ENCODE results near the gene EWSR1.
"Not testable (repeated sequence)": the region's sequence is repeated elsewhere in the genome, so short reads cannot be mapped to it uniquely, and the experiment has no call there.

Gene EWSR1, protein sequence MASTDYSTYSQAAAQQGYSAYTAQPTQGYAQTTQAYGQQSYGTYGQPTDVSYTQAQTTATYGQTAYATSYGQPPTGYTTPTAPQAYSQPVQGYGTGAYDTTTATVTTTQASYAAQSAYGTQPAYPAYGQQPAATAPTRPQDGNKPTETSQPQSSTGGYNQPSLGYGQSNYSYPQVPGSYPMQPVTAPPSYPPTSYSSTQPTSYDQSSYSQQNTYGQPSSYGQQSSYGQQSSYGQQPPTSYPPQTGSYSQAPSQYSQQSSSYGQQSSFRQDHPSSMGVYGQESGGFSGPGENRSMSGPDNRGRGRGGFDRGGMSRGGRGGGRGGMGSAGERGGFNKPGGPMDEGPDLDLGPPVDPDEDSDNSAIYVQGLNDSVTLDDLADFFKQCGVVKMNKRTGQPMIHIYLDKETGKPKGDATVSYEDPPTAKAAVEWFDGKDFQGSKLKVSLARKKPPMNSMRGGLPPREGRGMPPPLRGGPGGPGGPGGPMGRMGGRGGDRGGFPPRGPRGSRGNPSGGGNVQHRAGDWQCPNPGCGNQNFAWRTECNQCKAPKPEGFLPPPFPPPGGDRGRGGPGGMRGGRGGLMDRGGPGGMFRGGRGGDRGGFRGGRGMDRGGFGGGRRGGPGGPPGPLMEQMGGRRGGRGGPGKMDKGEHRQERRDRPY

DNA sequence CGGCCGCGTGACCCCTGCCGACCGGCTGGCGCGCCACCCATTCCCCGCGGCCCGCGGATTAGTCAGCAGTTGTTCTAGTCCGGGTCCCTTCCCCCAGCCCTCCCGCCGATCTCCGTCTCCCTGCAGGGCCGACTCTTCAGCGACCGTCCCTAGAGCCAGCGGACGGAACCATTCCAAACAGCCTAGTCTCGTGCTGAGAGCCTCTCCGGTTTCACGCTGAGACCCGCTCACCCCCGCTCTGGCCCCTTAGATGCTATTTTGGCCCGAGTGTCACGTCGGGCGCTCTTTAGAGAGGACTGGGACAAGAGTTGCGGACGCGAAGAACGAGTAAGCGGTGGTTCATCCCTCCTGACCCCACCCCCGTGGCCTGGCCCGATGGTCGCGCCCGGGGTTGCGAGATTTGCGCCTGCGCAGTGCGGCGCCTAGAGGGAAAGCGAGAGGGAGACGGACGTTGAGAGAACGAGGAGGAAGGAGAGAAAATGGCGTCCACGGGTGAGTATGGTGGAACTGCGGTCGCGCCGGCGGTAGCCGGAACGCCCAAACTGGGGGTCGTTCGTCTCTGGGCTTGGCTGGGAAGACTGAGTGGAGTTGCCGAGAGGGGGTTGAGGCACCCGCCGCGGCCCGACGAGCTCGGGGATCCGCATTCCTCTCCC lies at the start of gene EWSR1, which contains the start of gene RHBDD3:
Gene EWSR1, plus strand, starts transcription at position 411 of the 653 bp plus-strand sequence. Its CDS starts 69 bp downstream, at position 480.
Gene RHBDD3, minus strand, starts transcription at position 124 of the 653 bp plus-strand sequence. CDS start 2,355 bp downstream, outside the sequence.
- in situ Hi-C loops (cut with HindIII; ENCODE audit: low sequenced_read_pairs): no loop called here
- peak within 1 kb of the TSS; percentile 89 for H3K4me3 ChIP-seq (ENCODE audit: low read depth, low read length)
- TF ChIP-seq, protein P1, sequence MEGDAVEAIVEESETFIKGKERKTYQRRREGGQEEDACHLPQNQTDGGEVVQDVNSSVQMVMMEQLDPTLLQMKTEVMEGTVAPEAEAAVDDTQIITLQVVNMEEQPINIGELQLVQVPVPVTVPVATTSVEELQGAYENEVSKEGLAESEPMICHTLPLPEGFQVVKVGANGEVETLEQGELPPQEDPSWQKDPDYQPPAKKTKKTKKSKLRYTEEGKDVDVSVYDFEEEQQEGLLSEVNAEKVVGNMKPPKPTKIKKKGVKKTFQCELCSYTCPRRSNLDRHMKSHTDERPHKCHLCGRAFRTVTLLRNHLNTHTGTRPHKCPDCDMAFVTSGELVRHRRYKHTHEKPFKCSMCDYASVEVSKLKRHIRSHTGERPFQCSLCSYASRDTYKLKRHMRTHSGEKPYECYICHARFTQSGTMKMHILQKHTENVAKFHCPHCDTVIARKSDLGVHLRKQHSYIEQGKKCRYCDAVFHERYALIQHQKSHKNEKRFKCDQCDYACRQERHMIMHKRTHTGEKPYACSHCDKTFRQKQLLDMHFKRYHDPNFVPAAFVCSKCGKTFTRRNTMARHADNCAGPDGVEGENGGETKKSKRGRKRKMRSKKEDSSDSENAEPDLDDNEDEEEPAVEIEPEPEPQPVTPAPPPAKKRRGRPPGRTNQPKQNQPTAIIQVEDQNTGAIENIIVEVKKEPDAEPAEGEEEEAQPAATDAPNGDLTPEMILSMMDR (IDR thresholded peaks at IDR 0.05; ENCODE audit: low read depth, low read length, missing control alignments): no peak
- peak; percentile 90 for DNase-seq (ENCODE audit: low read depth)

DNA sequence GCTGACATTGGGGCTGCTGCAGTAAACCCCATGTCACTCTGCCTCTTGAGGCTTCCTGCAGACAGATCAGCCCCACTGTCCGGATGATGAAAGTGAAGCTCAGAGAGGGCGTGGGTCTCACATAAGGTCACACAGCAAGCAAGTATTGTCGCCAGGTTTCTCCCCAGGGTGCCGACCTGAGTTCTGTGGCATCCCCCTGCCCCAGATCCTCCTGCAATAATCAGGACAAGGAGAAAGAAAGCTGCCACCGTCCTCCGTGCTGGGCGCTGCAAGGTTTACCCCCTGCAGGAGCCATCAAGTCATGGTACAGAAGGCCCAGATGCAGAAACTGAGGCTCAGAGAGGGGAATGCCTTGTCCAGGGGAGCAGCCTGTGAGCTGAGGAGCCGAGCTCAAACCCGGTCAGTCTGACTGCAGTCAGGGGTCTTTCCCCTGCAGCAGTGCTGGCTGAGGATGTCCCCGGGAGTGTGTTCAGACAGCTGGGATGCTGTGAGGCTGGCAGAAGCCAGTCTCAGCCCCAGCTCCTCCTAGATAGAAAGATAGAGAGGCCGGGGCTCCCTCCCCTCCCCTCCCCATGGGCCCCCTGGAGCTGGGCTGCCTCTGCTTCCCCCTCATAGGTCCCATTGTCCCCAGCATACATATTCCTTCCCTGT lies 49.2 kb upstream of the EWSR1 start:
- no peak for DNase-seq (ENCODE audit: low read depth)
- no peak overlapping the region for H3K4me3 ChIP-seq (ENCODE audit: low read depth, low read length)
- TF ChIP-seq, protein P1 (IDR thresholded peaks at IDR 0.05; ENCODE audit: low read depth, low read length, missing control alignments): no peak
- in situ Hi-C loops (cut with HindIII; ENCODE audit: low sequenced_read_pairs): no loop called here

DNA sequence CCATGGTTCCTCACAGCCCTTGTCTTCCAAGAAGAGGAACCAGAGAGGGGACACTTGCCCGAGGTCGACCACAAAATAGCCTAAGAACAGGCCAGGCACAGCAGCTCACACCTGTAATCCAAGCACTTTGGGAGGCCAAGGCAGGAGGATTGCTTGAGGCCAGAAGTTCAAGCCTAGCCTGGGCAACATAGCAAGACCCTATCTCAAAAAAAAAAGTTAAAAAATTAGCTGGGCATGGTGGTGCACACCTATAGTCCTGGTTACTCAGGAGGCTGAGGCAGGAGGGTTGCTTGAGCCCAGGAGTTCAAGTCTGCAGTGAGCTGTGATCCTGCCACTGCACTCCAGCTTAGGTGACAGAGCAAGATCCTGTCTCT lies 48.7 kb upstream of the EWSR1 start:
- DNase-seq (ENCODE audit: low read depth); H3K4me3 ChIP-seq (ENCODE audit: low read depth, low read length); in situ Hi-C loops (cut with HindIII; ENCODE audit: low sequenced_read_pairs): not testable (repeated sequence)

DNA sequence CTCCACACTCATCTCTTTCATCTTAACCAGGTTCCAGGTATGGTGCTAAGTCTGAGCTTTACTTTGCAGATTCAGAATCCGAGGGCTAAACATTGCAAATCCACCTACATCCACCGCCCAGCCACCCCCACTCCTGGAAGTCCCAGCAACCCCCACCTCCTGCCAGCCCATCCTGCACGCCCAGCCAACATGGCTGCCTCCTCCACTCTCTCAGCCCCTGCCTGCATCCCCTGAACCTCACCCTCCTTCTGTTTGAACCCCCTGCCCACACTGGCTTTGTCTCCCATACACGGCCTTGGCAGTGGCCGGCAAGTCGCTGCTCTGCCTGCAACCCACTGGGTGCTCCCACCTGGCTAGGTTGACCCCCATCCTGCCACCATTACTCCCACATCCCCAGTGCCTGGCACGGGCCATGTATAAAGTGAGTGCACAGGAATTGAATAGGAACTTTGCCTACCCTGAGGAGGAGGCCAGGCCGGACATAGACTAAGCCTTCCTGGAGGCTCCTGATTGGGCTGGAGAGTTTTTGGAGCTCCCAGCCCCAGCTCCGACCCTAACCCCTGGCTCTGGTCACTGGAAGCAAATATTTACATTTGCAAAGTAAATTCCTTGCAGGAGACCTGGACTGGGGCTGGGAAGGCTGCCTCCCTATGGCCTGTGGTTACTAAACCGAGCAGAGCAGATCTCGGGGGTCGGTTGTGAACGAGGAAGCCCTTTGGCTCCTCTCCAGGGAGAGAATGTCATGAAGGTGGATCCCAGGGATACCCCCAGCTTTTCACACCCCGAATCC lies 48.0 kb upstream of the EWSR1 start:
- in situ Hi-C loops (cut with HindIII; ENCODE audit: low sequenced_read_pairs): no loop called here
- TF ChIP-seq, protein P1 (IDR thresholded peaks at IDR 0.05; ENCODE audit: low read depth, low read length, missing control alignments): no peak
- H3K4me3 ChIP-seq (ENCODE audit: low read depth, low read length): no peak overlapping the region

DNA sequence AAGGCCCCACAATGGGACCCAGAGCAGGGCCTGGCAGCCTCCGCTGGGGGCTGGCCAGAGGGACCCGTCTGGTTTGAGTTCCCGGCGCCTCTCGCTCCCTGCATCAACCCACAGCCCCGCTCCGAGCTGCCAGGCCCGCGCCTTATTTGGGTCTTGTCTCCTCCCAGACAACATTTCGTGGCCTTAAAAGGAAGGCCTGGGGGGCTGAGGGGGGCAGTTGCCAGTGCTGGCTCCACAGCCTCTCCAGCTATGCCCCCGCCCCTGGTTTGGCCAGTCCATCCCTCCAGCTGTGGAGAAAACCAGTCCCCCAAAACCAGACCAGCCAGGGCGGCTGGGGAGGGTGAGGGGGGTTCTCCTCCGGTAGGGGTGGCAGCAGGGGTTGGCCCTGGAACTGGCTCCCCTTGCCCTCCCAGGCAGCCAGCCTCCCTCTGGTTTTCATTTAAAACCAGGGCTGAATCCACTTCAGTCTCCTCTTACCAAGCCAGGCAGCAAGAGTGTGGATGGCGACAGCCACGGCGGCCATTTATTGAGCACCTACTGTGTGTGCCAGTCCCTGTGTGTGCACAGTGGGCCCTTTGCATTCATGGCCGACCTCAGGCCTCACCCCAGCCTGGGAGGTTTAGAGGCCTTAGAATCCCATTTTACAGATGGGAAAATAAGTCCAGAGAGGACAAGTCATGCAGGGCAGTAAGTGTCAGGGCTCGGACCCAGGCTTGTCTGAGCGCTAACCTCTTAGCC lies 43.8 kb upstream of the EWSR1 start:
- in situ Hi-C loops (cut with HindIII; ENCODE audit: low sequenced_read_pairs): no loop called here
- TF ChIP-seq, protein P1 (IDR thresholded peaks at IDR 0.05; ENCODE audit: low read depth, low read length, missing control alignments): no peak
- no peak overlapping the region for H3K4me3 ChIP-seq (ENCODE audit: low read depth, low read length)
- no peak for DNase-seq (ENCODE audit: low read depth)

More for the DNA sequence above, 48.0 kb upstream of the EWSR1 start:
- no peak for DNase-seq (ENCODE audit: low read depth)

DNA sequence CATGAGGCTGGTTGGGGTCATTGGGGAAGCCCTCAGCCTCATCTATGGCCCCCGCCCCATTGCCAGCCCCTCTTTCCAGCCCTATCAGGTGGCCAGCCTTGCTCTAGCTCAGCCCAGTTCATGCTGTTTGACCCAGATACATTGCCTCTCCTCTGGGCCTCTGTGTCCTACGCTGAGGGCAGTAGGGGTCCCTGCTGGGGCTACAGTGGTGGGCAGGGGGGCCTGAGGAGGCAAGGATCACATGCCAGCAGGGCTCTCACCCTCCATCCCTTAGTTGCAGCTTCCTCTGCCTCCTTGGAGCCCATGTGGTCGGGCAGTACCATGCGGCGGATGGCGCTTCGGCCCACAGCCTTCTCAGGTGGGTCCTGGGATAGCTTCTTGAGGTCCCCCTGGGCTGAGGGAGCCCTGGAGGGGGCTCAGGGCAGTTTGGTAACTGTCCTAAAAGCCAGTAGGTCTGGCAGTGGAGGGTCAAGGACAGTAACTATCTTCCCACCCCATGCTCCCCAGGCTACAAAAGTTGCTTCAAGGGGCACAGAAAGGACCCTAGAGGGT lies 43.1 kb upstream of the EWSR1 start:
- TF ChIP-seq, protein P1 (IDR thresholded peaks at IDR 0.05; ENCODE audit: low read depth, low read length, missing control alignments): no peak
- no peak for DNase-seq (ENCODE audit: low read depth)
- in situ Hi-C loops (cut with HindIII; ENCODE audit: low sequenced_read_pairs): loop anchor here (25.0 kb wide), 1 partner anchor 613 kb away; no protein-coding TSS in a partner anchor
- no peak overlapping the region for H3K4me3 ChIP-seq (ENCODE audit: low read depth, low read length)

All from astrocyte of the cerebellum (primary cell).